ENCODE measurements around the gene ARL10.

The ARL10 gene

DNA sequence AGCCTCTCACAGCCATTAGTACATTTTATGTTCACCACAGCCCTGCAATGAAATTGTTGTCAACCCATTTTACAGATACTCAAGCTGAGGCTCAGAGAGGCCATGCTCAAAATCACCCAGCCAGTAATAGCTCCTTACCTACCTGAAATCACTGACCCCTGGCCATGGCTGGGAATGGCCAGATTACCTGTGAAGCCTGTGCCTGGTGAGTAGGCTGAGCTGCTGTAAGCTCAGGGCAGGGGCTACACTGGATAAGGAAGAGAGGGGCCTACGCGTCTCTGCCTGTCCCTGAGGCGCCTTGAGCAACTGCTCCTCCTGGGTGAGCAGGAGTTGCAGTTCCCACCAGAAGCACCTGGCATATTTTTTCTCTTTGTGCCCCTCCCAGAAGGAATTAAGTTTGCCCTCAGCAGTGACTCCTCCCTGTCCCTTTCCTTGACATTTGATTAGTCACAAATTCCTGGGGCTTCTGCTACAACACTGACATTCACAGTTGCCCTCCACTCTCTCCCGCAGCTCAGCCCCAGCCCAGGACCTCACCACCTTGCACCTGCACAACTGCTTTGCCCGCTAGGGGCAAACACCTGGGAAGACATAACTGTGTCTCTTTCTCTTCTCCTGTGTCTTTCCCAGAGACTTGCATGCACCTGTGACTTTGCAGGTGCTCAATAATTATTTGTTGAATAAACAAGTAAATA lies 45.3 kb downstream of the ARL10 start:
- Histone ChIP-seq H3K4me1 (no peaks in the 10 kb centered on the region), H3K36me3 (peaks cover 12% of the 10 kb centered on the region), H3K4me3 (ENCODE audit: low read depth, low read length) (no peak overlapping the region), H3K27me3 (no peaks in the 10 kb centered on the region), H3K9me3 (no peaks in the 10 kb centered on the region)
- no peak for DNase-seq
- TF ChIP-seq, protein P1, sequence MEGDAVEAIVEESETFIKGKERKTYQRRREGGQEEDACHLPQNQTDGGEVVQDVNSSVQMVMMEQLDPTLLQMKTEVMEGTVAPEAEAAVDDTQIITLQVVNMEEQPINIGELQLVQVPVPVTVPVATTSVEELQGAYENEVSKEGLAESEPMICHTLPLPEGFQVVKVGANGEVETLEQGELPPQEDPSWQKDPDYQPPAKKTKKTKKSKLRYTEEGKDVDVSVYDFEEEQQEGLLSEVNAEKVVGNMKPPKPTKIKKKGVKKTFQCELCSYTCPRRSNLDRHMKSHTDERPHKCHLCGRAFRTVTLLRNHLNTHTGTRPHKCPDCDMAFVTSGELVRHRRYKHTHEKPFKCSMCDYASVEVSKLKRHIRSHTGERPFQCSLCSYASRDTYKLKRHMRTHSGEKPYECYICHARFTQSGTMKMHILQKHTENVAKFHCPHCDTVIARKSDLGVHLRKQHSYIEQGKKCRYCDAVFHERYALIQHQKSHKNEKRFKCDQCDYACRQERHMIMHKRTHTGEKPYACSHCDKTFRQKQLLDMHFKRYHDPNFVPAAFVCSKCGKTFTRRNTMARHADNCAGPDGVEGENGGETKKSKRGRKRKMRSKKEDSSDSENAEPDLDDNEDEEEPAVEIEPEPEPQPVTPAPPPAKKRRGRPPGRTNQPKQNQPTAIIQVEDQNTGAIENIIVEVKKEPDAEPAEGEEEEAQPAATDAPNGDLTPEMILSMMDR (IDR thresholded peaks at IDR 0.05; ENCODE audit: low read depth, low read length): no peak

DNA sequence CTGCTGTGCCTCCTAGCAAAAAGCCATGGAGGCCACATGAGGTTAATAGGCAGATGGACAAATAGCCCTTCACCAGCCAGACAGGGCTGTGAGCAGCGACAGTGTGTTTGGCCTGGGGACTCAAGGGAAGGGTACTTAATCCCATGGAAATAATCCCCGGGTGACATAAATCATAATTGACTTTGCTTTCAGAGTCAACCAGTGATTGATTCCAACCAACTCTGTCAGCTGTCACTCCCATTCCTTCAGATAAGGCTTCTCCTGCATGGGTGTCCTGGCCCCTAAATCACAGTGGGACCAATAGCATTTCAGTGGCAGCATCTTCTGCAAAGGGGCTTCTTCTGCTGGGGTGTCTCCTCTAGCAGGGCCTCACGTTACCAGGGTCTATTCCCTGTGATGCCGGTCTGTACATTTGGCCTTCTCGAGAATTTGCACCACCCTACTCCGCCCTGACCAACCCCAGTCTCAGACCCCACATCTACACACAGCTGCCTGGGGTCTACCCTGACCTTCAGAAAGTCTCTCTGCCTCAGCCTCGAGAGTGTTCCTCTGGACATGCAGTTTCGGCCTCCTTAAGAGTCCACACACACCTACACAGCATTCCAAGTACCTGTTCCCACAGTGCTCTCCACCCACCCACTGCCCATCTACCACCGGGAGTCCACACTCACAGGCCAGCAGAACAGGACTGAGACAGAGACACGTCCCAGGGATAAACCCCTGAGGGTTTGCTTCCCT lies 47.4 kb downstream of the ARL10 start:
- Histone ChIP-seq H3K9me3 (no peaks in the 10 kb centered on the region), H3K4me3 (ENCODE audit: low read depth, low read length) (no peak overlapping the region), H3K36me3 (peaks cover 9% of the 10 kb centered on the region), H3K4me1 (no peaks in the 10 kb centered on the region), H3K27me3 (no peaks in the 10 kb centered on the region)
- TF ChIP-seq, protein P1 (IDR thresholded peaks at IDR 0.05; ENCODE audit: low read depth, low read length): no peak
- no peak for DNase-seq

DNA sequence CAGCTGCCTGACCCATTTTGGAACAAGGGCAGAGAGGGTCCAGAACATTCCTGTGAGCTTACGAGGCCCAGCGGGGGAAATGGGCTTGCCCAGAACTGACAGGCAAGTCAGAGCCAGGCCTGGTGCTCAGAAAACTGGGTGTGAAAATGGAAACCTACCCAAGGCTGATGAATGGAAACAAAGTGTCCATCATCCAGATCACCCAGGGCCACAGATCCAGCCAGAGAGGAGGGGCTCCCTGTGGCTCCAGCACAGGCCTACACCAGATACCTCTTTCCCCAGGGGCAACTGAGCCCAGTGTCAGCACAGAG lies 47.9 kb downstream of the ARL10 start:
- H3K4me3 ChIP-seq (ENCODE audit: low read depth, low read length): no peak overlapping the region
- TF ChIP-seq, protein P1 (IDR thresholded peaks at IDR 0.05; ENCODE audit: low read depth, low read length): no peak
- H3K36me3 ChIP-seq: peaks cover 9% of the 10 kb centered on the region
- no peaks in the 10 kb centered on the region for H3K4me1 ChIP-seq
- no peak for DNase-seq
- no peaks in the 10 kb centered on the region for H3K9me3 ChIP-seq
- no peaks in the 10 kb centered on the region for H3K27me3 ChIP-seq

DNA sequence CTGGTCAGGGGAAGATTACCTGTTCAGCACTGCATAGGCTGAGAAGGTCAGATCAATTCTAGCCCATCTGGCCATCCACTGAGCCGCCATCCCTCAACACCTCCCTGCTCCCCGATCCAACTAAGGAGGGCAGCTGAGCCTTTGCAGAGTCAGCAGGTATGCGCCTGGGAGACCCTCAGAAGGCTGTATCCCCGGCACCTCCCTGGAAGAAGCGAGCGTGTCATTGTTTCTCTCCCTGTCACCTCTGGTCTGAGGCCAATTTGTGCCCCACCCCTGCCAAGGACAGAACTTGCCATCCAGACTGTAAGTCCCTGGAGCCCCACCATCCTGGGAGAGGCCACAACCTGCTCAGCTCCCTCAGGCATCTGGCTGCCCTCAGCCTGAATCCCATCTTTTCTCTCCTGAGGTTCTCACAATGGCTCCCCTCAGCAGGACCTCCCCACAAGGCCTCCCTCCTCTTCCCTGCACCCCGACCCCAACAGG lies 48.5 kb downstream of the ARL10 start:
- DNase-seq: no peak
- H3K9me3 ChIP-seq: no peaks in the 10 kb centered on the region
- H3K27me3 ChIP-seq: no peaks in the 10 kb centered on the region
- TF ChIP-seq, protein P1 (IDR thresholded peaks at IDR 0.05; ENCODE audit: low read depth, low read length): no peak
- peaks cover 9% of the 10 kb centered on the region for H3K36me3 ChIP-seq
- H3K4me3 ChIP-seq (ENCODE audit: low read depth, low read length): no peak overlapping the region
- H3K4me1 ChIP-seq: no peaks in the 10 kb centered on the region

DNA sequence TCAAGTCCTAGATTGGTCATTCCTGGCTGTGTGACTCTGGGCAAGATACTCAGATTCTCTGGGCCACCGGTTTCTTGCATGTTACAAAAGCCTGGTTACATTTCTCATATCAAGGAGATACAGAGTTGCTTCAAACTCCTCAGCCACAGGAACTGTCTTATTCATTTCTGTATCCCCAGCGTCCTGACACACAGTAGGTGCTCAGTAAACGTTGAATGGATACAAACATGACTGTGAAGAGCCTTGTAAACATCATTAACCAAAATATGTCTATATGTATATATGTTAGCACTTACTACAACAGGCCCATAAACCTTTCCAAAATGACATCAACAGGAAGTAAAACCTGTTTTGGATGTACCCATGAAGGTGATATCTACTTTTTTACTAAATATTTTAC lies 49.4 kb downstream of the ARL10 start:
- TF ChIP-seq, protein P1 (IDR thresholded peaks at IDR 0.05; ENCODE audit: low read depth, low read length): no peak
- no peaks in the 10 kb centered on the region for H3K4me1 ChIP-seq
- no peak for DNase-seq
- H3K9me3 ChIP-seq: no peaks in the 10 kb centered on the region
- no peaks in the 10 kb centered on the region for H3K27me3 ChIP-seq
- H3K36me3 ChIP-seq: peaks cover 6% of the 10 kb centered on the region
- H3K4me3 ChIP-seq (ENCODE audit: low read depth, low read length): no peak overlapping the region
